MM.1S (cell line): Measurements from ENCODE around the gene LDLRAP1.

Experiments used
- DNase-seq: peaks from one replicate; pipeline ENCODE4 v3.0.0-alpha.2; 2015
- H2AFZ ChIP-seq: fragments of 300-600 bp; sonication (generic); 2 replicates; pipeline ENCODE4 v1.6.0; 2016; ENCODE audit warnings: antibody characterized with exemption, low read length
- H3F3A ChIP-seq: fragments of 300-600 bp; sonication (generic); 2 replicates; pipeline ENCODE4 v1.6.1; 2016; ENCODE audit warnings: mild to moderate bottlenecking, antibody characterized with exemption, low read length, moderate library complexity, mixed read lengths; ENCODE audit not compliant: insufficient read depth
- H3K27ac ChIP-seq: fragments of 300-600 bp; sonication (generic); 2 replicates; pipeline ENCODE4 v1.5.1; 2016; ENCODE audit warnings: mild to moderate bottlenecking, low read length
- H3K27me3 ChIP-seq: fragments of 300-600 bp; sonication (generic); replicated peaks from 2 replicates; pipeline ENCODE4 v1.6.0; 2016; ENCODE audit warnings: low read length; ENCODE audit not compliant: insufficient read depth
- H3K36me3 ChIP-seq: fragments of 300-600 bp; sonication (generic); replicated peaks from 2 replicates; pipeline ENCODE4 v1.6.1; 2016; ENCODE audit warnings: mild to moderate bottlenecking, low read length, mixed read lengths; ENCODE audit not compliant: insufficient read depth
- H3K4me1 ChIP-seq: fragments of 300-600 bp; sonication (generic); 2 replicates; pipeline ENCODE4 v1.6.1; 2016; ENCODE audit warnings: low read length, mixed read lengths
- H3K4me2 ChIP-seq: fragments of 300-600 bp; sonication (generic); 2 replicates; pipeline ENCODE4 v1.6.0; 2016; ENCODE audit warnings: low read depth, low read length
- H3K4me3 ChIP-seq: fragments of 300-600 bp; sonication (generic); 2 replicates; pipeline ENCODE4 v1.5.1; 2016; ENCODE audit warnings: low read length, mixed read lengths
- H3K79me2 ChIP-seq: fragments of 300-600 bp; sonication (generic); 2 replicates; pipeline ENCODE4 v1.6.1; 2016; ENCODE audit warnings: mixed run types, low read length, mixed read lengths
- H3K9ac ChIP-seq: fragments of 300-600 bp; sonication (generic); 2 replicates; pipeline ENCODE4 v1.6.1; 2016; ENCODE audit warnings: low read length, mixed read lengths
- H3K9me2 ChIP-seq: fragments of 300-600 bp; sonication (generic); replicated peaks from 2 replicates; pipeline ENCODE4 v1.6.1; 2016; ENCODE audit warnings: mild to moderate bottlenecking, low read length, mixed read lengths; ENCODE audit not compliant: insufficient read depth
- H3K9me3 ChIP-seq: fragments of 300-600 bp; sonication (generic); replicated peaks from 2 replicates; pipeline ENCODE4 v1.6.1; 2016; ENCODE audit warnings: mild to moderate bottlenecking, low read length, mixed read lengths; ENCODE audit not compliant: insufficient read depth
- H4K20me1 ChIP-seq: fragments of 300-600 bp; sonication (generic); 2 replicates; pipeline ENCODE4 v1.6.1; 2016; ENCODE audit warnings: mild to moderate bottlenecking, low read length, moderate library complexity, mixed read lengths; ENCODE audit not compliant: insufficient read depth
- EZH2 ChIP-seq: fragments of 300-600 bp; sonication (generic); optimal IDR thresholded peaks from 2 replicates; pipeline ENCODE3; 2017; ENCODE audit warnings: low read depth, mild to moderate bottlenecking, antibody characterized with exemption, low read length, mixed read lengths
- EZH2phosphoT487 ChIP-seq: fragments of 300-600 bp; sonication (generic); IDR thresholded peaks from 2 replicates; pipeline ENCODE4 v1.6.1; 2018; ENCODE audit warnings: antibody characterized with exemption, low read length
- TF ChIP-seq, protein P1 (sequence below): fragments of 300-600 bp; sonication (generic); IDR thresholded peaks from 2 replicates; pipeline ENCODE4 v1.5.1; 2016; ENCODE audit warnings: antibody characterized with exemption, low read length, mixed read lengths

The LDLRAP1 gene

GRCh38 chr1:25525361-25525688 is 18.1 kb upstream of the LDLRAP1 start:
- Histone ChIP-seq H4K20me1 (no peaks in the 10 kb centered on the region), H3K4me2 (no peak overlapping the region), H3K27me3 (no peaks in the 10 kb centered on the region), H3K4me1 (peaks cover 12% of the 10 kb centered on the region), H3K9ac (no peak overlapping the region), H3K79me2 (no peaks in the 10 kb centered on the region), H3K27ac (no peak overlapping the region), H3K4me3 (no peak overlapping the region), H2AFZ (no peak overlapping the region), H3K9me2 (no peaks in the 10 kb centered on the region), H3F3A (no peaks in the 10 kb centered on the region), H3K9me3 (no peaks in the 10 kb centered on the region), H3K36me3 (no peaks in the 10 kb centered on the region)
- DNase-seq: no peak
- TF ChIP-seq EZH2: no peak
- no peak for TF ChIP-seq EZH2phosphoT487
- TF ChIP-seq, protein P1, sequence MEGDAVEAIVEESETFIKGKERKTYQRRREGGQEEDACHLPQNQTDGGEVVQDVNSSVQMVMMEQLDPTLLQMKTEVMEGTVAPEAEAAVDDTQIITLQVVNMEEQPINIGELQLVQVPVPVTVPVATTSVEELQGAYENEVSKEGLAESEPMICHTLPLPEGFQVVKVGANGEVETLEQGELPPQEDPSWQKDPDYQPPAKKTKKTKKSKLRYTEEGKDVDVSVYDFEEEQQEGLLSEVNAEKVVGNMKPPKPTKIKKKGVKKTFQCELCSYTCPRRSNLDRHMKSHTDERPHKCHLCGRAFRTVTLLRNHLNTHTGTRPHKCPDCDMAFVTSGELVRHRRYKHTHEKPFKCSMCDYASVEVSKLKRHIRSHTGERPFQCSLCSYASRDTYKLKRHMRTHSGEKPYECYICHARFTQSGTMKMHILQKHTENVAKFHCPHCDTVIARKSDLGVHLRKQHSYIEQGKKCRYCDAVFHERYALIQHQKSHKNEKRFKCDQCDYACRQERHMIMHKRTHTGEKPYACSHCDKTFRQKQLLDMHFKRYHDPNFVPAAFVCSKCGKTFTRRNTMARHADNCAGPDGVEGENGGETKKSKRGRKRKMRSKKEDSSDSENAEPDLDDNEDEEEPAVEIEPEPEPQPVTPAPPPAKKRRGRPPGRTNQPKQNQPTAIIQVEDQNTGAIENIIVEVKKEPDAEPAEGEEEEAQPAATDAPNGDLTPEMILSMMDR: no peak

GRCh38 chr1:25526753-25527152 is 16.7 kb upstream of the LDLRAP1 start:
- TF ChIP-seq EZH2phosphoT487: no peak
- TF ChIP-seq, protein P1: no peak
- no peak for TF ChIP-seq EZH2
- H3K4me3 ChIP-seq: no peak overlapping the region
- H3K27me3 ChIP-seq: no peaks in the 10 kb centered on the region

DNA sequence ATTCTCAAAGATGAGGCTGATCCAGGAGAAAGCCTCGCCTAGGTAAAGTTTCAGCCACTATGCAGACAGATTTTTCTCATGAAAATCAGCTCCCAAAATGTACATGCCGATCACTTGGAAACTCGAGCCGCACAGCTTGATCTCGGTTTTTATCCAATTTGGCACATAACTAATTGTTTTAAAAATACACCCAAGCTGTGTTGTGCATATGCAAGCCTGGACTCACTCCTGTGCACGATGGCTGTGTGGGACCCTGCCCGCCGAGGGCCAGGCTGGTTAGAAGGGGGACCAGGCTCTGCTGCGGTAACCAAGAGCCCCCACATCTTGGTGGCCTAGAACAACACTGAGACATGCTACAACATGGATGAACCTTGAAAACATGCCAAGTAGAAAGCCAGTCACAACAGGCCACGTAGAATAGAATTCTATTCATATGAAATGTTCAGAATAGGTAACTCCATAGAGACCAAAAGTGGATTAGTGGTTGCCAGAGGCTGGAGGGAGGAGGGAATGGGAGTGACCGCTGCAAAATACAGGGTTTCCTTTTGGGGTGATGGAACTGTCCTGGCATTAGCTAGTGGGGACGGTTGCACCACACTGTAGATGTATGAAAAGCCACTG is 16.1 kb upstream of the LDLRAP1 start:
- Histone ChIP-seq H3K27me3 (no peaks in the 10 kb centered on the region), H3K79me2 (no peaks in the 10 kb centered on the region), H3K4me3 (no peak overlapping the region), H3K9me2 (no peaks in the 10 kb centered on the region), H3F3A (no peaks in the 10 kb centered on the region), H2AFZ (no peak overlapping the region), H3K9me3 (no peaks in the 10 kb centered on the region), H3K27ac (no peak overlapping the region), H3K9ac (no peak overlapping the region), H3K36me3 (no peaks in the 10 kb centered on the region), H3K4me1 (peaks cover 8% of the 10 kb centered on the region), H3K4me2 (no peak overlapping the region), H4K20me1 (no peaks in the 10 kb centered on the region)
- TF ChIP-seq, protein P1: no peak
- no peak for TF ChIP-seq EZH2phosphoT487
- TF ChIP-seq EZH2: no peak
- DNase-seq: no peak

More at GRCh38 chr1:25526753-25527152, 16.7 kb upstream of the LDLRAP1 start:
- H3K36me3 ChIP-seq: no peaks in the 10 kb centered on the region
- H3K9ac ChIP-seq: no peak overlapping the region
- no peaks in the 10 kb centered on the region for H3K9me2 ChIP-seq
- peaks cover 8% of the 10 kb centered on the region for H3K4me1 ChIP-seq
- no peaks in the 10 kb centered on the region for H3F3A ChIP-seq
- H3K79me2 ChIP-seq: no peaks in the 10 kb centered on the region
- DNase-seq: peak; percentile 31
- no peaks in the 10 kb centered on the region for H4K20me1 ChIP-seq
- H3K27ac ChIP-seq: no peak overlapping the region
- no peak overlapping the region for H2AFZ ChIP-seq
- H3K9me3 ChIP-seq: no peaks in the 10 kb centered on the region
- H3K4me2 ChIP-seq: no peak overlapping the region
